ENCODE data around the gene LIN7C. TPM values are rescaled to one million over a fixed set of nuclear protein-coding genes. Genes with fewer than 3 reads are reported as not detected.

LIN7C gene
- total RNA-seq, 2 donors from 2014 or later = 30.0 to 48.7 TPM

GRCh38 chr11:27505781-27506180, 788 bp downstream of the LIN7C start:
- 3% methylated on average over 5 of the region's 5 CpGs for WGBS

GRCh38 chr11:27504205-27504604, 2.4 kb downstream of the LIN7C start:
- H3K4me3 ChIP-seq = no peak overlapping the region
- 64% methylated on average over 2 of the region's 2 CpGs for WGBS
- intact Hi-C loops (cut with DNase I) = no loop called here
- no peak overlapping the region for H3K27ac ChIP-seq
- no peaks in the 10 kb centered on the region for H3K9me3 ChIP-seq
- TF ChIP-seq POLR2A (IDR thresholded peaks at IDR 0.05) (no peak), POLR2AphosphoS5 (IDR thresholded peaks at IDR 0.05) (no peak), CTCF (IDR thresholded peaks at IDR 0.05) (no peak)
- no peaks in the 10 kb centered on the region for H3K27me3 ChIP-seq (replicated peaks; ENCODE audit: insufficient read depth)
- peaks cover 7% of the 10 kb centered on the region for H3K4me1 ChIP-seq (replicated peaks)
- DNase-seq (ENCODE audit: low spot score) = no peak
- no peaks in the 10 kb centered on the region for H3K36me3 ChIP-seq

More at GRCh38 chr11:27505781-27506180, 788 bp downstream of the LIN7C start:
- DNase-seq (ENCODE audit: low spot score) = no peak
- H3K4me3 ChIP-seq = peak overlapping the region; percentile 80 to 87
- intact Hi-C loops (cut with DNase I) = no loop called here
- H3K4me1 ChIP-seq (replicated peaks) = peaks cover 7% of the 10 kb centered on the region
- H3K27ac ChIP-seq = peak overlapping the region; percentile 86 to 90
- no peaks in the 10 kb centered on the region for H3K9me3 ChIP-seq
- no peaks in the 10 kb centered on the region for H3K36me3 ChIP-seq
- TF ChIP-seq POLR2A (IDR thresholded peaks at IDR 0.05) = no peak
- no peak for TF ChIP-seq CTCF (IDR thresholded peaks at IDR 0.05)
- no peak for TF ChIP-seq POLR2AphosphoS5 (IDR thresholded peaks at IDR 0.05)
- H3K27me3 ChIP-seq (replicated peaks; ENCODE audit: insufficient read depth) = no peaks in the 10 kb centered on the region

GRCh38 chr11:27501100-27501499, 5.5 kb downstream of the LIN7C start:
- H3K9me3 ChIP-seq = no peaks in the 10 kb centered on the region
- H3K27ac ChIP-seq = no peak overlapping the region
- intact Hi-C loops (cut with DNase I) = no loop called here
- TF ChIP-seq POLR2AphosphoS5 (IDR thresholded peaks at IDR 0.05) (no peak), CTCF (IDR thresholded peaks at IDR 0.05) (no peak), POLR2A (IDR thresholded peaks at IDR 0.05) (no peak)
- no peak overlapping the region for H3K4me3 ChIP-seq
- peaks cover 7% of the 10 kb centered on the region for H3K4me1 ChIP-seq (replicated peaks)
- no peaks in the 10 kb centered on the region for H3K27me3 ChIP-seq (replicated peaks; ENCODE audit: insufficient read depth)
- DNase-seq (ENCODE audit: low spot score) = no peak
- no peaks in the 10 kb centered on the region for H3K36me3 ChIP-seq

GRCh38 chr11:27497911-27498310, 8.7 kb downstream of the LIN7C start:
- 86% methylated on average over 1 of the region's 1 CpG for WGBS
- Histone ChIP-seq H3K4me1 (replicated peaks) (no peaks in the 10 kb centered on the region), H3K36me3 (no peaks in the 10 kb centered on the region)

More at GRCh38 chr11:27497911-27498310, 8.7 kb downstream of the LIN7C start:
- Histone ChIP-seq H3K27ac (no peak overlapping the region), H3K27me3 (replicated peaks; ENCODE audit: insufficient read depth) (no peaks in the 10 kb centered on the region), H3K9me3 (no peaks in the 10 kb centered on the region), H3K4me3 (no peak overlapping the region)
- no peak for TF ChIP-seq POLR2A (IDR thresholded peaks at IDR 0.05)
- no peak for TF ChIP-seq CTCF (IDR thresholded peaks at IDR 0.05)
- no peak for TF ChIP-seq POLR2AphosphoS5 (IDR thresholded peaks at IDR 0.05)
- intact Hi-C loops (cut with DNase I) = no loop called here
- DNase-seq (ENCODE audit: low spot score) = no peak
